Transverse colon (tissue), 4 donors: Measurements from ENCODE around the gene CATSPERE.

Experiments used
- CTCF ChIP-seq, 5 experiments: fragments of 200-600 bp in 3 of 5; fragments of 450-650 bp in 2 of 5; sonication (generic) in 3 of 5; IDR thresholded peaks; 1 replicate in 2 of 5; 2 replicates in 3 of 5; pipeline ENCODE4 v1.5.1; 2016 to 2017; ENCODE audit warnings: antibody characterized with exemption in 5 of 5, inconsistent platforms in 3 of 5, mild to moderate bottlenecking in 2 of 5, moderate library complexity in 1 of 5
- EP300 ChIP-seq: sonication (generic); formaldehyde crosslinking; IDR thresholded peaks from one replicate; pipeline ENCODE4 v1.6.1; 2017; ENCODE audit warnings: antibody characterized with exemption, low read depth
- POLR2AphosphoS5 ChIP-seq, 3 donors: sonication (generic); formaldehyde crosslinking; IDR thresholded peaks; one replicate each; pipeline ENCODE4 v1.6.1; 2016; ENCODE audit warnings: antibody characterized with exemption in 3 of 3

- TF ChIP-seq POLR2AphosphoS5 (IDR thresholded peaks at IDR 0.05) (no peak), CTCF (IDR thresholded peaks at IDR 0.05) (no peak), EP300 (no peak)
Observed at GRCh38 chr1:244640917-244641316, 179.8 kb downstream of the CATSPERE start.
